Endodermal cell (in vitro differentiated cells): ENCODE measurements around the gene STOX2. TPM values are rescaled to one million over a fixed set of nuclear protein-coding genes. Genes with fewer than 3 reads are reported as not detected.

Experiments used
- DNase-seq: peaks from one replicate; pipeline ENCODE4 v3.0.0-alpha.2; 2017
- H3K27ac ChIP-seq: 2 replicates; pipeline ENCODE4 v1.5.1; 2013; ENCODE audit warnings: mild to moderate bottlenecking, low read depth, low read length, moderate library complexity
- H3K27me3 ChIP-seq: 2 replicates; pipeline ENCODE4 v1.6.1; 2013; ENCODE audit warnings: mild to moderate bottlenecking, low read length, moderate library complexity; ENCODE audit not compliant: insufficient read depth, control insufficient read depth, poor library complexity, severe bottlenecking
- H3K36me3 ChIP-seq: 2 replicates; pipeline ENCODE4 v1.7.0; 2013; ENCODE audit warnings: mild to moderate bottlenecking, low read length, moderate library complexity; ENCODE audit not compliant: control insufficient read depth, insufficient read depth
- H3K4me1 ChIP-seq: one replicate; pipeline ENCODE4 v1.7.0; 2013; ENCODE audit warnings: low read length; ENCODE audit not compliant: control insufficient read depth, insufficient read depth
- H3K4me3 ChIP-seq: 2 replicates; pipeline ENCODE4 v1.5.1; 2013; ENCODE audit warnings: mild to moderate bottlenecking, low read length, moderate library complexity
- H3K9ac ChIP-seq: 2 replicates; pipeline ENCODE4 v1.6.1; 2013; ENCODE audit warnings: mild to moderate bottlenecking, low read length, moderate library complexity; ENCODE audit not compliant: poor library complexity, severe bottlenecking; ENCODE audit errors: extremely low read depth
- H3K9me3 ChIP-seq: 2 replicates; pipeline ENCODE4 v1.6.1; 2013; ENCODE audit warnings: mild to moderate bottlenecking, low read length, moderate library complexity; ENCODE audit not compliant: control insufficient read depth
- H3K27ac Mint-ChIP-seq: 2 replicates; pipeline ENCODE4 v1.8.0; 2020; ENCODE audit warnings: mixed read lengths
- H3K27me3 Mint-ChIP-seq: 2 replicates; pipeline ENCODE4 v1.8.0; 2021; ENCODE audit warnings: mild to moderate bottlenecking, mixed read lengths; ENCODE audit not compliant: insufficient read depth
- H3K36me3 Mint-ChIP-seq: 2 replicates; pipeline ENCODE4 v1.8.0; 2020; ENCODE audit warnings: low read depth, mixed read lengths
- H3K4me1 Mint-ChIP-seq: 2 replicates; pipeline ENCODE4 v1.8.0; 2020; ENCODE audit warnings: mixed read lengths
- H3K4me3 Mint-ChIP-seq: 2 replicates; pipeline ENCODE4 v1.8.0; 2020; ENCODE audit warnings: mild to moderate bottlenecking, moderate library complexity, mixed read lengths
- H3K9me3 Mint-ChIP-seq: 2 replicates; pipeline ENCODE4 v1.8.0; 2020; ENCODE audit warnings: mild to moderate bottlenecking, mixed read lengths
- CTCF ChIP-seq: fragments of 200-600 bp; sonication (generic); conservative IDR thresholded peaks from 2 replicates; pipeline ENCODE4 v1.5.0; 2021; ENCODE audit warnings: antibody characterized with exemption, mild to moderate bottlenecking
- WGBS, 2 experiments: methylation state at CpG; one replicate each; pipeline versions ENCODE4 v1.1.5 to v1.1.7; 2013; ENCODE audit warnings: missing lambda C conversion rate in 2 of 2, mixed read lengths in 1 of 2; ENCODE audit not compliant: insufficient coverage in 1 of 2, insufficient read length in 1 of 2; 5-methylcytosine and 5-hydroxymethylcytosine counted together
- total RNA-seq, 2 donors: library from RNA; stranded (reverse); fragmentation: NEBNext Ultra II Directional in 1 of 2; extraction: Animal tissue kit (Norgen Biotek cat#: 25700) in 1 of 2; gene quantifications; 2 replicates in 1 of 2; 3 replicates in 1 of 2; pipeline ENCODE4 v1.2.1, GENCODE V29; 2021

The STOX2 gene
- total RNA-seq, 2 donors from 2014 or later = 8.5 to 13.1 TPM

- TF ChIP-seq CTCF = no peak
- H3K4me1 ChIP-seq = peaks cover 6% of the 10 kb centered on the region
- Mint-ChIP-seq H3K36me3 (no peaks in the 10 kb centered on the region), H3K4me3 (no peak overlapping the region), H3K9me3 (no peaks in the 10 kb centered on the region), H3K27ac (no peak overlapping the region), H3K27me3 (no peaks in the 10 kb centered on the region), H3K4me1 (peaks cover 4% of the 10 kb centered on the region)
- no peak overlapping the region for H3K27ac ChIP-seq
- 81% methylated on average over 2 of the region's 2 CpGs; no CpG with 5 or more reads in 1 of the 2 experiments for WGBS, 2 experiments
- H3K4me3 ChIP-seq = no peak overlapping the region
- DNase-seq = no peak
- no peaks in the 10 kb centered on the region for H3K27me3 ChIP-seq
- no peaks in the 10 kb centered on the region for H3K9me3 ChIP-seq
- H3K9ac ChIP-seq = no peak overlapping the region
- H3K36me3 ChIP-seq = no peaks in the 10 kb centered on the region
Observed at GRCh38 chr4:183989931-183990330, 84.8 kb downstream of the STOX2 start.

- WGBS, 2 experiments = 84 to 88% methylated on average over 5 to 6 of the region's 6 CpGs
- DNase-seq = no peak
Observed at GRCh38 chr4:183993676-183994075, 88.6 kb downstream of the STOX2 start.

GRCh38 chr4:183995570-183995969 is 90.5 kb downstream of the STOX2 start:
- WGBS, 2 experiments = 82 to 84% methylated on average over 8 to 11 of the region's 11 CpGs
- Mint-ChIP-seq H3K4me1 (peaks cover 9% of the 10 kb centered on the region), H3K27me3 (no peaks in the 10 kb centered on the region), H3K4me3 (no peak overlapping the region), H3K27ac (no peak overlapping the region), H3K36me3 (no peaks in the 10 kb centered on the region), H3K9me3 (no peaks in the 10 kb centered on the region)
- H3K9me3 ChIP-seq = no peaks in the 10 kb centered on the region
- DNase-seq = no peak
- H3K9ac ChIP-seq = no peak overlapping the region
- no peaks in the 10 kb centered on the region for H3K4me1 ChIP-seq
- no peak for TF ChIP-seq CTCF
- no peak overlapping the region for H3K27ac ChIP-seq
- no peaks in the 10 kb centered on the region for H3K36me3 ChIP-seq
- H3K4me3 ChIP-seq = no peak overlapping the region
- H3K27me3 ChIP-seq = no peaks in the 10 kb centered on the region

More at GRCh38 chr4:183993676-183994075, 88.6 kb downstream of the STOX2 start:
- TF ChIP-seq CTCF = no peak
- Histone ChIP-seq H3K36me3 (no peaks in the 10 kb centered on the region), H3K27ac (peak overlapping the region; percentile 16), H3K27me3 (no peaks in the 10 kb centered on the region), H3K9ac (no peak overlapping the region), H3K9me3 (no peaks in the 10 kb centered on the region), H3K4me1 (no peaks in the 10 kb centered on the region), H3K4me3 (no peak overlapping the region)
- H3K4me1 Mint-ChIP-seq = peaks cover 8% of the 10 kb centered on the region
- H3K27ac Mint-ChIP-seq = no peak overlapping the region
- H3K4me3 Mint-ChIP-seq = no peak overlapping the region
- H3K9me3 Mint-ChIP-seq = no peaks in the 10 kb centered on the region
- no peaks in the 10 kb centered on the region for H3K36me3 Mint-ChIP-seq
- H3K27me3 Mint-ChIP-seq = no peaks in the 10 kb centered on the region
